H1 (cell line): ENCODE measurements around the gene TMEM150A. TPM values are rescaled to one million over a fixed set of nuclear protein-coding genes. Genes with fewer than 3 reads are reported as not detected.

Source experiments
- HDAC2 ChIP-seq, 2 experiments: fragments of 300-600 bp in 1 of 2; sonication (generic) in 1 of 2; IDR thresholded peaks; 2 replicates each; pipeline ENCODE4 v1.6.1; 2011 to 2012; ENCODE audit warnings: low read depth in 2 of 2, low read length in 2 of 2, mild to moderate bottlenecking in 2 of 2, moderate library complexity in 2 of 2, borderline replicate concordance in 1 of 2, inconsistent platforms in 1 of 2
- KDM5A ChIP-seq: fragments of 200-600 bp; IDR thresholded peaks from 2 replicates; pipeline ENCODE4 v1.7.1; 2012; ENCODE audit warnings: mild to moderate bottlenecking, low read length, inconsistent platforms, mixed read lengths
- SP2 ChIP-seq: IDR thresholded peaks from 2 replicates; pipeline ENCODE4 v1.6.1; 2012; ENCODE audit warnings: mild to moderate bottlenecking, low read length, inconsistent platforms
- TEAD4 ChIP-seq: IDR thresholded peaks from 2 replicates; pipeline ENCODE4 v1.6.1; 2012; ENCODE audit warnings: low read depth, low read length, inconsistent platforms, mixed read lengths
- polyA plus RNA-seq, 7 experiments: library from polyadenylated mRNA; depleted of rRNA in 3 of 7; stranded (reverse) in 5 of 7; unstranded in 2 of 7; fragments of >200 nt in 5 of 7; fragments of 200-250 nt in 2 of 7; gene quantifications; 1 replicate in 5 of 7; 2 replicates in 1 of 7; 4 replicates in 1 of 7; pipeline versions ENCODE4 v1.2.1 to v1.2.3, GENCODE V29; 2011 to 2013; ENCODE audit warnings: missing spikeins in 2 of 7, mixed read lengths in 2 of 7
- total RNA-seq: library from RNA; stranded (reverse); fragmentation: NEBNext Ultra II Directional; extraction: Animal tissue kit (Norgen Biotek cat#: 25700); gene quantifications from 2 replicates; pipeline ENCODE4 v1.2.1, GENCODE V29; 2021
- TF ChIP-seq, protein P1 (sequence below): IDR thresholded peaks from 2 replicates; pipeline ENCODE4 v1.6.1; 2011; ENCODE audit warnings: low read length, improper control_type of control experiment

The TMEM150A gene
- total and polyA plus RNA-seq, 2 of the 8 experiments (the other 6 are each of a cell fraction or from before 2014, with no cell fraction given), result 19.8 to 29.9 TPM

GRCh38 chr2:85590950-85591349 lies 11.5 kb downstream of the TMEM150A start (continued):
- TF ChIP-seq TEAD4 (no peak), KDM5A (no peak), HDAC2 (IDR thresholded peaks at IDR 0.05; ENCODE audit: borderline replicate concordance in 1 of 2, low read depth in 2 of 2, low read length in 2 of 2) (no peak), SP2 (no peak)
- TF ChIP-seq, protein P1, sequence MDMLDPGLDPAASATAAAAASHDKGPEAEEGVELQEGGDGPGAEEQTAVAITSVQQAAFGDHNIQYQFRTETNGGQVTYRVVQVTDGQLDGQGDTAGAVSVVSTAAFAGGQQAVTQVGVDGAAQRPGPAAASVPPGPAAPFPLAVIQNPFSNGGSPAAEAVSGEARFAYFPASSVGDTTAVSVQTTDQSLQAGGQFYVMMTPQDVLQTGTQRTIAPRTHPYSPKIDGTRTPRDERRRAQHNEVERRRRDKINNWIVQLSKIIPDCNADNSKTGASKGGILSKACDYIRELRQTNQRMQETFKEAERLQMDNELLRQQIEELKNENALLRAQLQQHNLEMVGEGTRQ, result no peak
